Activated naive CD8-positive, alpha-beta T cell (primary cell): ENCODE measurements around the gene ADGRE1.

Source experiments
- H3K27ac Mint-ChIP-seq: one replicate; pipeline ENCODE4 v1.8.0; 2021; ENCODE audit warnings: mixed read lengths
- H3K27me3 Mint-ChIP-seq: one replicate; pipeline ENCODE4 v1.8.0; 2021; ENCODE audit warnings: mixed read lengths
- H3K36me3 Mint-ChIP-seq: one replicate; pipeline ENCODE4 v1.8.0; 2021; ENCODE audit warnings: mixed read lengths
- H3K4me1 Mint-ChIP-seq: one replicate; pipeline ENCODE4 v1.8.0; 2021; ENCODE audit warnings: low read depth, mixed read lengths
- H3K4me3 Mint-ChIP-seq: one replicate; pipeline ENCODE4 v1.8.0; 2021; ENCODE audit warnings: mild to moderate bottlenecking, mixed read lengths
- H3K9me3 Mint-ChIP-seq: one replicate; pipeline ENCODE4 v1.8.0; 2021; ENCODE audit warnings: low read depth, mixed read lengths

The ADGRE1 gene

GRCh38 chr19:6956573-6956972, 69.2 kb downstream of the ADGRE1 start:
- no peak overlapping the region for H3K27ac Mint-ChIP-seq
- no peaks in the 10 kb centered on the region for H3K4me1 Mint-ChIP-seq
- no peaks in the 10 kb centered on the region for H3K36me3 Mint-ChIP-seq
- no peak overlapping the region for H3K4me3 Mint-ChIP-seq
- H3K9me3 Mint-ChIP-seq = no peaks in the 10 kb centered on the region
- no peaks in the 10 kb centered on the region for H3K27me3 Mint-ChIP-seq

GRCh38 chr19:6958791-6959190, 71.4 kb downstream of the ADGRE1 start:
- Mint-ChIP-seq H3K4me1 (peaks cover 4% of the 10 kb centered on the region), H3K27ac (no peak overlapping the region), H3K4me3 (no peak overlapping the region), H3K27me3 (no peaks in the 10 kb centered on the region), H3K9me3 (no peaks in the 10 kb centered on the region), H3K36me3 (no peaks in the 10 kb centered on the region)

- Mint-ChIP-seq H3K9me3 (no peaks in the 10 kb centered on the region), H3K27ac (no peak overlapping the region), H3K4me1 (peaks cover 4% of the 10 kb centered on the region), H3K27me3 (no peaks in the 10 kb centered on the region), H3K36me3 (no peaks in the 10 kb centered on the region), H3K4me3 (no peak overlapping the region)
These were observed 76.0 kb downstream of the ADGRE1 start for GRCh38 chr19:6963244-6963852.

- H3K4me1 Mint-ChIP-seq = peaks cover 4% of the 10 kb centered on the region
- no peak overlapping the region for H3K4me3 Mint-ChIP-seq
- H3K9me3 Mint-ChIP-seq = no peaks in the 10 kb centered on the region
- H3K27ac Mint-ChIP-seq = no peak overlapping the region
- H3K27me3 Mint-ChIP-seq = no peaks in the 10 kb centered on the region
- no peaks in the 10 kb centered on the region for H3K36me3 Mint-ChIP-seq
These were observed 76.6 kb downstream of the ADGRE1 start for GRCh38 chr19:6963937-6964336.

- Mint-ChIP-seq H3K4me3 (no peak overlapping the region), H3K4me1 (peaks cover 8% of the 10 kb centered on the region), H3K27ac (no peak overlapping the region), H3K9me3 (no peaks in the 10 kb centered on the region), H3K27me3 (no peaks in the 10 kb centered on the region), H3K36me3 (no peaks in the 10 kb centered on the region)
These were observed 80.6 kb downstream of the ADGRE1 start for GRCh38 chr19:6967967-6968366.

GRCh38 chr19:6969490-6969889, 82.1 kb downstream of the ADGRE1 start:
- H3K4me1 Mint-ChIP-seq = peaks cover 3% of the 10 kb centered on the region
- H3K4me3 Mint-ChIP-seq = no peak overlapping the region
- no peaks in the 10 kb centered on the region for H3K27me3 Mint-ChIP-seq
- no peak overlapping the region for H3K27ac Mint-ChIP-seq
- H3K9me3 Mint-ChIP-seq = no peaks in the 10 kb centered on the region
- H3K36me3 Mint-ChIP-seq = no peaks in the 10 kb centered on the region

- Mint-ChIP-seq H3K4me1 (peaks cover 3% of the 10 kb centered on the region), H3K36me3 (no peaks in the 10 kb centered on the region)
These were observed 82.6 kb downstream of the ADGRE1 start for GRCh38 chr19:6970021-6970420.

GRCh38 chr19:6970443-6970842, 83.1 kb downstream of the ADGRE1 start:
- H3K4me3 Mint-ChIP-seq = no peak overlapping the region
- peaks cover 3% of the 10 kb centered on the region for H3K4me1 Mint-ChIP-seq
- H3K9me3 Mint-ChIP-seq = no peaks in the 10 kb centered on the region
- no peaks in the 10 kb centered on the region for H3K27me3 Mint-ChIP-seq
- no peak overlapping the region for H3K27ac Mint-ChIP-seq
- H3K36me3 Mint-ChIP-seq = no peaks in the 10 kb centered on the region

More at GRCh38 chr19:6970021-6970420, 82.6 kb downstream of the ADGRE1 start:
- Mint-ChIP-seq H3K4me3 (no peak overlapping the region), H3K27ac (no peak overlapping the region), H3K9me3 (no peaks in the 10 kb centered on the region), H3K27me3 (no peaks in the 10 kb centered on the region)

GRCh38 chr19:6971366-6971765, 84.0 kb downstream of the ADGRE1 start:
- Mint-ChIP-seq H3K27me3 (no peaks in the 10 kb centered on the region), H3K9me3 (no peaks in the 10 kb centered on the region), H3K4me1 (peaks cover 3% of the 10 kb centered on the region), H3K36me3 (no peaks in the 10 kb centered on the region), H3K4me3 (no peak overlapping the region), H3K27ac (no peak overlapping the region)

- Mint-ChIP-seq H3K4me1 (peaks cover 4% of the 10 kb centered on the region), H3K4me3 (no peak overlapping the region), H3K9me3 (peaks cover 7% of the 10 kb centered on the region), H3K27me3 (no peaks in the 10 kb centered on the region), H3K27ac (no peak overlapping the region), H3K36me3 (peaks cover 7% of the 10 kb centered on the region)
These were observed 88.8 kb downstream of the ADGRE1 start for GRCh38 chr19:6976197-6976596.

- Mint-ChIP-seq H3K36me3 (peaks cover 14% of the 10 kb centered on the region), H3K4me3 (no peak overlapping the region), H3K4me1 (peaks cover 4% of the 10 kb centered on the region), H3K9me3 (peaks cover 23% of the 10 kb centered on the region), H3K27me3 (no peaks in the 10 kb centered on the region), H3K27ac (no peak overlapping the region)
These were observed 92.0 kb downstream of the ADGRE1 start for GRCh38 chr19:6979399-6979798.

GRCh38 chr19:6983448-6983847, 96.1 kb downstream of the ADGRE1 start:
- peaks cover 23% of the 10 kb centered on the region for H3K9me3 Mint-ChIP-seq
- no peak overlapping the region for H3K27ac Mint-ChIP-seq
- peaks cover 18% of the 10 kb centered on the region for H3K36me3 Mint-ChIP-seq

GRCh38 chr19:6987850-6988249, 100.5 kb downstream of the ADGRE1 start:
- Mint-ChIP-seq H3K36me3 (peaks cover 18% of the 10 kb centered on the region), H3K4me3 (no peak overlapping the region), H3K27ac (no peak overlapping the region), H3K4me1 (no peaks in the 10 kb centered on the region), H3K27me3 (no peaks in the 10 kb centered on the region), H3K9me3 (peaks cover 19% of the 10 kb centered on the region)

More at GRCh38 chr19:6983448-6983847, 96.1 kb downstream of the ADGRE1 start:
- Mint-ChIP-seq H3K4me3 (no peak overlapping the region), H3K4me1 (peaks cover 4% of the 10 kb centered on the region), H3K27me3 (no peaks in the 10 kb centered on the region)

- Mint-ChIP-seq H3K27me3 (no peaks in the 10 kb centered on the region), H3K4me1 (no peaks in the 10 kb centered on the region), H3K4me3 (no peak overlapping the region), H3K36me3 (peaks cover 15% of the 10 kb centered on the region), H3K27ac (no peak overlapping the region), H3K9me3 (peaks cover 15% of the 10 kb centered on the region)
These were observed 100.9 kb downstream of the ADGRE1 start for GRCh38 chr19:6988257-6988656.
